Activated gamma-delta T cell treated with anti-CD3 and anti-CD28 coated beads, Interleukin-2, amount 50 U/mL, for 16 hours (primary cell): ENCODE results near the gene CADM1.
"Not testable (repeated sequence)": the region's sequence is repeated elsewhere in the genome, so short reads cannot be mapped to it uniquely, and the experiment has no call there.

Source experiments
- DNase-seq: peaks from one replicate; pipeline ENCODE4 v3.0.0-alpha.2; 2020; ENCODE audit warnings: low read depth

CADM1 gene

GRCh38 chr11:115476463-115477286 lies 27.5 kb downstream of the CADM1 start:
- no peak for DNase-seq

GRCh38 chr11:115475564-115475963 lies 28.7 kb downstream of the CADM1 start:
- no peak for DNase-seq

GRCh38 chr11:115474306-115474705 lies 29.9 kb downstream of the CADM1 start:
- DNase-seq, result not testable (repeated sequence)

GRCh38 chr11:115473167-115473566 lies 31.0 kb downstream of the CADM1 start:
- DNase-seq, result no peak

GRCh38 chr11:115471367-115471766 lies 32.8 kb downstream of the CADM1 start:
- no peak for DNase-seq

- DNase-seq, result no peak
These were observed 33.3 kb downstream of the CADM1 start for GRCh38 chr11:115470928-115471327.

- no peak for DNase-seq
These were observed 34.9 kb downstream of the CADM1 start for GRCh38 chr11:115469361-115469760.

- DNase-seq, result no peak
These were observed 38.1 kb downstream of the CADM1 start for GRCh38 chr11:115466122-115466521.

GRCh38 chr11:115464269-115464668 lies 39.9 kb downstream of the CADM1 start:
- no peak for DNase-seq

GRCh38 chr11:115463606-115464005 lies 40.6 kb downstream of the CADM1 start:
- no peak for DNase-seq

- no peak for DNase-seq
These were observed 41.5 kb downstream of the CADM1 start for GRCh38 chr11:115462757-115463156.

- DNase-seq, result no peak
These were observed 42.1 kb downstream of the CADM1 start for GRCh38 chr11:115462004-115462541.

- no peak for DNase-seq
These were observed 43.7 kb downstream of the CADM1 start for GRCh38 chr11:115460512-115460911.

- DNase-seq, result no peak
These were observed 44.7 kb downstream of the CADM1 start for GRCh38 chr11:115459563-115459962.

- no peak for DNase-seq
These were observed 45.3 kb downstream of the CADM1 start for GRCh38 chr11:115458877-115459276.

GRCh38 chr11:115456019-115456418 lies 48.2 kb downstream of the CADM1 start:
- DNase-seq, result no peak

- DNase-seq, result no peak
These were observed 48.6 kb downstream of the CADM1 start for GRCh38 chr11:115455613-115456012.

- DNase-seq, result no peak
These were observed 49.7 kb downstream of the CADM1 start for GRCh38 chr11:115454525-115454924.

GRCh38 chr11:115453693-115454490 lies 50.3 kb downstream of the CADM1 start:
- DNase-seq, result no peak

- no peak for DNase-seq
These were observed 52.0 kb downstream of the CADM1 start for GRCh38 chr11:115452241-115452640.

GRCh38 chr11:115450519-115450918 lies 53.7 kb downstream of the CADM1 start:
- DNase-seq, result no peak

- DNase-seq, result no peak
These were observed 56.8 kb downstream of the CADM1 start for GRCh38 chr11:115447273-115447864.

GRCh38 chr11:115446214-115446613 lies 58.0 kb downstream of the CADM1 start:
- DNase-seq, result no peak
